ENCODE data around the gene LAMA5.
A peak's percentile ranks its signal among the peaks of the same experiment; 100 is the strongest.

The LAMA5 gene

GRCh38 chr20:62367136-62367632 is at the start of gene LAMA5:
TSS of gene LAMA5 (minus strand) at chr20:62367312. CDS start at chr20:62367245, 67 bp downstream.
- FAIRE-seq, result no peak
- peak; percentile 74 for DNase-seq (ENCODE audit: insufficient read length, low spot score)

- no peak for DNase-seq (ENCODE audit: insufficient read length, low spot score)
- no peak for FAIRE-seq
Observed at GRCh38 chr20:62415354-62416111, 48.4 kb upstream of the LAMA5 start.

- no peak for FAIRE-seq
- DNase-seq (ENCODE audit: insufficient read length, low spot score), result no peak
Observed at GRCh38 chr20:62413896-62414481, 46.9 kb upstream of the LAMA5 start.

GRCh38 chr20:62413025-62413570 is 46.0 kb upstream of the LAMA5 start:
- DNase-seq (ENCODE audit: insufficient read length, low spot score) (no peak), FAIRE-seq (no peak)

DNA sequence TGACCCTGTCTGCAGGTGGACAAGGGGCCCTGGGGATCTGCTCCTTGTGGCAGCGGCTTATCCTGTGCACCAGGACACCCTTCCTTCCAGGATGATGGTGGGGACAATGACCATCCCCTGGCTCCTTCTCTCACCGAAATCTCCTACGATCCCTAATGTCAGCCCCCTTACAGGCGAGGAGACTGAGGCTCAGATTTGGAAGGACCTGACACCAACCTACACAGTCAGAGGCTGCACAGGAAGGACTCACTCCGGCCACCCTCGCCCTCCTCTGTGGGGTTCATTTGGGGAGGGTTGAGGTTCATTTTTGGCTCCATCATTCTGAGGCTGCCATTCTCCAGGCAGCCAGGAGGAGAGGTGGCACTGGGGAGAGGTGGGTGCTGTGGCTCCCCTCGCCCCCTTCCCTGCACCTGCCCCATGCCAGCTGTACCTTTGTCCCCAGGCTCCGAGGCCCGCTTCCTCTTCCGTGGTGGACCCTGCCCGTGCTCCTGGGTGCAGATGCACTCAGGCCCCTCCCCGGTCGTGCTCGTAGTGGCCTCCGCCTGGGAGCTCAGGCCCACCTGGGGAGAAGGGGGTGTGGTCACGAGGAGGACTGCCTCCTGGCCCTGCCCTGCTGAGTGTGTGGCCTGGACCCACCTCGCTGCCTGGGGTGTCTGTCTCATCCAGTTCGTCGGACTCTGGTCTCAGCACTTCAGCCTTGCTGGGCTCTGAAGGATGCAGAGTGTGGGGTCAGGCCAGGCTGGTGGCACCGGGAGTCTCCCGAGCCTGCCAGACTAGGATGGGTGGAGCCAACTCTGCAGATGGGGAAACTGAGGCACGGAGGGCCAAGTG is 45.3 kb upstream of the LAMA5 start:
- no peak for DNase-seq (ENCODE audit: insufficient read length, low spot score)
- FAIRE-seq, result no peak

GRCh38 chr20:62411479-62412193 is 44.5 kb upstream of the LAMA5 start:
- FAIRE-seq (no peak), DNase-seq (ENCODE audit: insufficient read length, low spot score) (no peak)

DNA sequence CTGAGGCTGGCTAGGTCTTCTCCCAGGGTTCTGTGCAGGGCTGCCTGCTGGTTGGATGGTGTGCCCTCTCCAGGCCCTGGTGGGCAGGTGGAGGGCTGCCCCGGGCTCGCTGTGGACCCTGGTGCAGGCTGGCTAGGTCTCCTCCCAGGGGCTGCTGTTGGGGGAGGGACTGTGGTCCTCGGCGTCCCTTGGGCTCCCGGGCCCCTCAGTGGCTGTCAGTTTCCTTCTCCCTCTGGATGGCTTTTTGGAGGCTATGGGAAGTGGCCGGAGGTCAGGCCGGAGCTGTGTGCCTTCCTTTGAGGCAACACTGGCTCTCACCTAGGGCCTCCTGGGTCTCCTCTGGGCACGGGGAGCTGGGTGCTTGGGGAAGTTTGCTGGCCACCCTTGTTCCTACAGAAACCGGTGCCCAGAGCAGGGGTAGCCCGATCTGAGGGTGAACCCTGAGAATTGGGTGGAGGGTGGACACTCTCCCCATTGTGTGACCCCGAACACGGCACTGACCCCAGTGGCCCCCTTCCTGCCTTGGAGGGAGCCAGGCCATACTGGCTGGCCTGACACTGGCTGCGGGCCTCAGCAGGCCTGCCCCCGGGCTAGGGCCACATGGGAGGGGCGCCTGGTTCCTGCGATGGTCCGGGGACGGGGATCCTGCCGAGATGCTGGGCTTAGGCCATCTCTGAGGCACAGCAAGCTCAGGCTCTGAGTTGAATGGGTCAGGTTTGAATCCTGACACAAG is 43.8 kb upstream of the LAMA5 start:
- FAIRE-seq, result no peak
- DNase-seq (ENCODE audit: insufficient read length, low spot score), result no peak

- no peak for DNase-seq (ENCODE audit: insufficient read length, low spot score)
- no peak for FAIRE-seq
Observed at GRCh38 chr20:62409931-62410745, 43.0 kb upstream of the LAMA5 start.

DNA sequence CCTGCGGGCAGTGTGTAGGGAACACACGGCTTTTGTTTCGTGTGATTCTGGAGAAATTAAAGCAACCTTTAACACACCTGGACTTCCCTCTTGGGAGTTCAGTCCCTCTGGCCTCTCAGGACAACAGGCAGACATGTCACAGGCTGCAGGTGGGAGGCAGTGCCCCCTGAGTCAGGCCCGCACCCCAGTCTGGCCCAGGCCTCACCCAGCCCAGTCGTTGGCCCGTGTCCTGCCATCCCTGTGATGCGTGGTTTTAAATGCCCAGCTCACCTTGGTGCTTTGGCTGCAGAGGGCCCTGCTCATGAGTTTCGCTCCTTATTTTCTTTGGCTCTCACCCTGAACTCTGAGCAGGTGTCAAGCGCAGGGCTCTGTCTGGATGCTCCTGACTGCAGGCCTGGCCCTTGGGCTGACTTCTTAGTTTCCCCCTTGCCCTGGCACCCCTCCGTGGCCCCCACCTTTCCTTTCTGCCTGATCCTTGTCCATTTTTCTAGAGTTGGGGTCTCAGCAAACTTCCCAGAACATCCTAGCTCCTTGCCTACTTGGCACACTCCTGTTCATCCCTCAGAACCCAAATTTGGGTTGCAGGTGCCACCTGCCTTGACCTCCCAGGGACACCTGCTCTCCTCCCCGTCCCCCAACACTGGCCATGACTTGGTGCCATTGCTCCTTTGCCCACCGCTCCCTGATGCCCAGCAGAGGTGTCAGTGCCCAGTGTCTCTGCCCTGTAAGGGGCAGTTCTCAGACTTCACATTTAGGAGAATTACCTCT is 42.2 kb upstream of the LAMA5 start:
- no peak for DNase-seq (ENCODE audit: insufficient read length, low spot score)
- no peak for FAIRE-seq

DNA sequence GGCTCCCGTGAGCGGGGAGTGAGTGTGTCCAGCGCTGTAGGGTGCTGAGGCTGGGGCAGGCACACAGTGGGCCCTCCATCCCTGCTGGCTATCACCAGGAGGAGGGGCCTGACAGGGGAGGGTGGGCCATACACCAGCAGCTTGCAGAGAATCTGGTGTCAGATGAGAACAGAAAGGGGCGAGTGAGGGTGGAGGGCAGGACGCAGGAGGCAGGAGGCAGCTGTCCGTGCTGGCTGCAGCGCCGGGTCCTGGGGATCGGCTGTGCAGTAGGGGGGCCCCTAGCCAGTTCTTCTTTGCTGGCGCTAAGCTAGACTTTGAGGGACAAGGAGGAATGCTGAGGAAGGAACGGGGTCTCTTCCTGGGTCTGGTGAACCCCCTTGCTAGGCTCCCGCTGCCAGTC is 41.5 kb upstream of the LAMA5 start:
- no peak for DNase-seq (ENCODE audit: insufficient read length, low spot score)

DNA sequence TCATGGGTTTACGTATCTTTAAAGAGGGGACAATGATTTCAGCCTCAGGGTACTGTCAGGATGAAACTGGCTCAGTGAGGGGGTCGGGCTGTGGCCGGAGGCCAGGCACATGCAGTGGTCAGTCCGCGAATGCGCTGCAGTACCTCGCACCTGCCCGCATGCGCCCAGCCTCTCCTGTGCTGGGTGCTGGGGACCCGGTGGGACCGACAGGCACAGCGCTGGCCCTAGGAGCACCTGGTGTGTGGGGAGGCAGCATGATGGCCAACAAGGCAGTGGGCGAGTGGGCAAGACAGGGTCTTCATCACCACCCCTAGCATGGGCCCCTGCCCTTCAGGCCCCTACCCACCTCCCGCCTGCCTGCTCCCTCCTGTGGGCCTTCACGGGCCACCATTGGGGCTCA is 40.9 kb upstream of the LAMA5 start:
- FAIRE-seq (no peak), DNase-seq (ENCODE audit: insufficient read length, low spot score) (no peak)

More for the DNA sequence above, 41.5 kb upstream of the LAMA5 start:
- FAIRE-seq, result no peak

- FAIRE-seq (peak; percentile 62), DNase-seq (ENCODE audit: insufficient read length, low spot score) (peak; percentile 100)
Observed at GRCh38 chr20:62407221-62407992, 40.3 kb upstream of the LAMA5 start, which contains the start of gene CABLES2. TSS of gene CABLES2 (minus strand) at chr20:62407285. CDS start at chr20:62407276, 9 bp downstream.

- FAIRE-seq (no peak), DNase-seq (ENCODE audit: insufficient read length, low spot score) (no peak)
Observed at GRCh38 chr20:62406635-62407176, 39.6 kb upstream of the LAMA5 start.

DNA sequence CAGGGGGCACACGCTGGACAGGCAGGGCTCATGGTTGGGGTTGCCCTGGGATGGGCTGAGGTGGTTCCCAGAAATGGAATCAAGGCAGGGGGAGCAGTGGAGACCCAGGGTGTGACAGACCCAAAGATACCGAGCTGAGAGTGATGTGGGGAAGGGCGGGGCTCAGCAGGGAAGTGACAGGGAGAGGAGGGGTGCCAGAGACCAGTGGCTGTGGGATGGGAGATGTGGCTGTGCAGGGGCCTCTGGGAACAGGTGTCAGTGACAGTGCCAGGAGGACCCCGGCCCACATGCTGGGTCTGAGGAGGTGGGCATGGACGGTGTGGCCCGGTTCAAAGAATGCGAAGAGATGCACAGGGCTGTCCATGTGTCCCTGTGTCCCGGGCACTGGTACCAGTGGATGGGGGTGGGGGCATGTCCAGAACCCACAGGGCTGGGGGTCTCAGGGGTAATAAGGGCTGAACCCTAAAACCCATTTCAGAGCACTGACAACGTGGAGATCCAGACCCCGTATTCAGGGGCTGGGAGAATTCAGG is 38.9 kb upstream of the LAMA5 start:
- no peak for DNase-seq (ENCODE audit: insufficient read length, low spot score)
- FAIRE-seq, result no peak

- FAIRE-seq, result no peak
Observed at GRCh38 chr20:62405108-62405980, 38.2 kb upstream of the LAMA5 start.

DNA sequence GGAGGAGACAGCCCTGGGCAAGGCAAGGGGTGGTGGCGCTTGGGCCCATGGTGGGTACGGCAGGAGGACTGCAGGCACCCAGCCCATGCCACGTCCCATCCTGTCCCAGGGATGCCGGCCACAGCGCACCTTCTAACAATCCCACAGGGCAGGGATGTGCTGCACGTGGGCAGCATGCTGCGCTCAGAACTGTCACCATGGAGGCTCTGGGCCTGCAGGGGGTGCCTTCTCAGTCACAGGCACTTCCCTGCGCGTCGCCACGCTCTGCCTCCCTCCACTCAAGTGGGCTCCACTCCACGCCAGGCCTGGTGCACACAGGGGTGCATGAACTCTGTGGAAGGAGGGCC is 37.6 kb upstream of the LAMA5 start:
- no peak for FAIRE-seq

More at GRCh38 chr20:62405108-62405980, 38.2 kb upstream of the LAMA5 start:
- DNase-seq (ENCODE audit: insufficient read length, low spot score), result no peak

More for the DNA sequence above, 37.6 kb upstream of the LAMA5 start:
- no peak for DNase-seq (ENCODE audit: insufficient read length, low spot score)
